ENCODE results near the gene APOBEC3C. TPM values are rescaled to one million over a fixed set of nuclear protein-coding genes. Genes with fewer than 3 reads are reported as not detected.

Gene APOBEC3C
- polyA plus RNA-seq, 1 of the 3 experiments (the other 2 are of a cell fraction), result 11.7 TPM

GRCh38 chr22:39016592-39016991 is 2.5 kb downstream of the APOBEC3C start:
- Histone ChIP-seq H3F3A (replicated peaks; ENCODE audit: insufficient read depth) (no peaks in the 10 kb centered on the region), H3K4me2 (no peak overlapping the region), H2AFZ (ENCODE audit: low read depth) (no peak overlapping the region), H3K36me3 (replicated peaks in 1 of 2; ENCODE audit: control insufficient read depth in 1 of 2, insufficient read depth in 2 of 2, low read length in 1 of 2) (no peaks in the 10 kb centered on the region), H4K20me1 (ENCODE audit: insufficient read depth) (no peaks in the 10 kb centered on the region), H3K9me2 (no peaks in the 10 kb centered on the region), H3K9me3 (no peaks in the 10 kb centered on the region), H3K27ac (ENCODE audit: low read depth in 2 of 2, low read length in 1 of 2) (no peak overlapping the region), H3K4me1 (ENCODE audit: control insufficient read depth in 1 of 2, insufficient read depth in 2 of 2, low read depth in 1 of 2, low read length in 1 of 2) (peaks cover 0 to 9% of the 10 kb centered on the region in 2 experiments; a peak in 1 of 4 replicates), H3K4me3 (ENCODE audit: low read depth in 2 of 2, low read length in 1 of 2) (no peak overlapping the region), H3K79me2 (ENCODE audit: insufficient read depth) (peaks cover 14% of the 10 kb centered on the region; the same call in 1 of the 2 replicates), H3K9ac (no peak overlapping the region), H3K27me3 (ENCODE audit: insufficient read depth) (no peaks in the 10 kb centered on the region)
- CTCF ChIA-PET, result interaction anchor here (1.0 kb wide), 1 partner anchor 146 kb away, joined by 3 read pairs; no protein-coding TSS in a partner anchor
- TF ChIP-seq TAF1 (IDR thresholded peaks at IDR 0.05; ENCODE audit: borderline replicate concordance, low read depth, low read length) (no peak), TCF12 (IDR thresholded peaks at IDR 0.05) (no peak), NFIC (IDR thresholded peaks at IDR 0.05; ENCODE audit: borderline replicate concordance) (no peak), SIN3A (IDR thresholded peaks at IDR 0.05; ENCODE audit: borderline replicate concordance, low read depth, low read length) (no peak), POLR2AphosphoS5 (IDR thresholded peaks at IDR 0.05; ENCODE audit: low read depth, low read length) (no peak)
- TF ChIP-seq, protein P1, sequence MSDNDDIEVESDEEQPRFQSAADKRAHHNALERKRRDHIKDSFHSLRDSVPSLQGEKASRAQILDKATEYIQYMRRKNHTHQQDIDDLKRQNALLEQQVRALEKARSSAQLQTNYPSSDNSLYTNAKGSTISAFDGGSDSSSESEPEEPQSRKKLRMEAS (IDR thresholded peaks at IDR 0.05; ENCODE audit: low read depth), result no peak
- TF ChIP-seq, protein P2, sequence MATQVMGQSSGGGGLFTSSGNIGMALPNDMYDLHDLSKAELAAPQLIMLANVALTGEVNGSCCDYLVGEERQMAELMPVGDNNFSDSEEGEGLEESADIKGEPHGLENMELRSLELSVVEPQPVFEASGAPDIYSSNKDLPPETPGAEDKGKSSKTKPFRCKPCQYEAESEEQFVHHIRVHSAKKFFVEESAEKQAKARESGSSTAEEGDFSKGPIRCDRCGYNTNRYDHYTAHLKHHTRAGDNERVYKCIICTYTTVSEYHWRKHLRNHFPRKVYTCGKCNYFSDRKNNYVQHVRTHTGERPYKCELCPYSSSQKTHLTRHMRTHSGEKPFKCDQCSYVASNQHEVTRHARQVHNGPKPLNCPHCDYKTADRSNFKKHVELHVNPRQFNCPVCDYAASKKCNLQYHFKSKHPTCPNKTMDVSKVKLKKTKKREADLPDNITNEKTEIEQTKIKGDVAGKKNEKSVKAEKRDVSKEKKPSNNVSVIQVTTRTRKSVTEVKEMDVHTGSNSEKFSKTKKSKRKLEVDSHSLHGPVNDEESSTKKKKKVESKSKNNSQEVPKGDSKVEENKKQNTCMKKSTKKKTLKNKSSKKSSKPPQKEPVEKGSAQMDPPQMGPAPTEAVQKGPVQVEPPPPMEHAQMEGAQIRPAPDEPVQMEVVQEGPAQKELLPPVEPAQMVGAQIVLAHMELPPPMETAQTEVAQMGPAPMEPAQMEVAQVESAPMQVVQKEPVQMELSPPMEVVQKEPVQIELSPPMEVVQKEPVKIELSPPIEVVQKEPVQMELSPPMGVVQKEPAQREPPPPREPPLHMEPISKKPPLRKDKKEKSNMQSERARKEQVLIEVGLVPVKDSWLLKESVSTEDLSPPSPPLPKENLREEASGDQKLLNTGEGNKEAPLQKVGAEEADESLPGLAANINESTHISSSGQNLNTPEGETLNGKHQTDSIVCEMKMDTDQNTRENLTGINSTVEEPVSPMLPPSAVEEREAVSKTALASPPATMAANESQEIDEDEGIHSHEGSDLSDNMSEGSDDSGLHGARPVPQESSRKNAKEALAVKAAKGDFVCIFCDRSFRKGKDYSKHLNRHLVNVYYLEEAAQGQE (IDR thresholded peaks at IDR 0.05; ENCODE audit: low read depth, low read length), result no peak
- TF ChIP-seq, protein P3, sequence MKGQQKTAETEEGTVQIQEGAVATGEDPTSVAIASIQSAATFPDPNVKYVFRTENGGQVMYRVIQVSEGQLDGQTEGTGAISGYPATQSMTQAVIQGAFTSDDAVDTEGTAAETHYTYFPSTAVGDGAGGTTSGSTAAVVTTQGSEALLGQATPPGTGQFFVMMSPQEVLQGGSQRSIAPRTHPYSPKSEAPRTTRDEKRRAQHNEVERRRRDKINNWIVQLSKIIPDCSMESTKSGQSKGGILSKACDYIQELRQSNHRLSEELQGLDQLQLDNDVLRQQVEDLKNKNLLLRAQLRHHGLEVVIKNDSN (IDR thresholded peaks at IDR 0.05; ENCODE audit: borderline replicate concordance, low read depth), result no peak
- TF ChIP-seq, protein P4, sequence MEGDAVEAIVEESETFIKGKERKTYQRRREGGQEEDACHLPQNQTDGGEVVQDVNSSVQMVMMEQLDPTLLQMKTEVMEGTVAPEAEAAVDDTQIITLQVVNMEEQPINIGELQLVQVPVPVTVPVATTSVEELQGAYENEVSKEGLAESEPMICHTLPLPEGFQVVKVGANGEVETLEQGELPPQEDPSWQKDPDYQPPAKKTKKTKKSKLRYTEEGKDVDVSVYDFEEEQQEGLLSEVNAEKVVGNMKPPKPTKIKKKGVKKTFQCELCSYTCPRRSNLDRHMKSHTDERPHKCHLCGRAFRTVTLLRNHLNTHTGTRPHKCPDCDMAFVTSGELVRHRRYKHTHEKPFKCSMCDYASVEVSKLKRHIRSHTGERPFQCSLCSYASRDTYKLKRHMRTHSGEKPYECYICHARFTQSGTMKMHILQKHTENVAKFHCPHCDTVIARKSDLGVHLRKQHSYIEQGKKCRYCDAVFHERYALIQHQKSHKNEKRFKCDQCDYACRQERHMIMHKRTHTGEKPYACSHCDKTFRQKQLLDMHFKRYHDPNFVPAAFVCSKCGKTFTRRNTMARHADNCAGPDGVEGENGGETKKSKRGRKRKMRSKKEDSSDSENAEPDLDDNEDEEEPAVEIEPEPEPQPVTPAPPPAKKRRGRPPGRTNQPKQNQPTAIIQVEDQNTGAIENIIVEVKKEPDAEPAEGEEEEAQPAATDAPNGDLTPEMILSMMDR (IDR thresholded peaks at IDR 0.05), result no peak
- TF ChIP-seq, protein P5, sequence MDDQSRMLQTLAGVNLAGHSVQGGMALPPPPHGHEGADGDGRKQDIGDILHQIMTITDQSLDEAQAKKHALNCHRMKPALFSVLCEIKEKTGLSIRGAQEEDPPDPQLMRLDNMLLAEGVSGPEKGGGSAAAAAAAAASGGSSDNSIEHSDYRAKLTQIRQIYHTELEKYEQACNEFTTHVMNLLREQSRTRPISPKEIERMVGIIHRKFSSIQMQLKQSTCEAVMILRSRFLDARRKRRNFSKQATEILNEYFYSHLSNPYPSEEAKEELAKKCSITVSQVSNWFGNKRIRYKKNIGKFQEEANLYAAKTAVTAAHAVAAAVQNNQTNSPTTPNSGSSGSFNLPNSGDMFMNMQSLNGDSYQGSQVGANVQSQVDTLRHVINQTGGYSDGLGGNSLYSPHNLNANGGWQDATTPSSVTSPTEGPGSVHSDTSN (IDR thresholded peaks at IDR 0.05), result no peak
- WGBS (ENCODE audit: low lambda C conversion rate), result 98% methylated on average over 5 of the region's 13 CpGs
- DNase-seq, result no peak
- POLR2A ChIA-PET, result no interaction called here
